HepG2 (cell line): ENCODE results near the gene PRCD. TPM values are rescaled to one million over a fixed set of nuclear protein-coding genes. Genes with fewer than 3 reads are reported as not detected.

ENCODE experiments used
- CHD4 ChIP-seq: fragments of 200-600 bp; sonication (generic); IDR thresholded peaks from 2 replicates; pipeline ENCODE4 v1.7.0; 2017; ENCODE audit warnings: mild to moderate bottlenecking, low read length, borderline replicate concordance
- EHMT2 ChIP-seq: fragments of 200-600 bp; sonication (generic); IDR thresholded peaks from 2 replicates; pipeline ENCODE4 v1.7.0; 2017; ENCODE audit warnings: antibody characterized with exemption, low read depth, low read length, borderline replicate concordance
- HDAC2 ChIP-seq: sonication (generic); formaldehyde crosslinking; IDR thresholded peaks from 2 replicates; pipeline ENCODE4 v1.4.0; 2020; ENCODE audit warnings: missing genetic modification reagents
- KDM5A ChIP-seq: fragments of 200-600 bp; sonication (generic); IDR thresholded peaks from 2 replicates; pipeline ENCODE4 v1.7.0; 2018; ENCODE audit warnings: antibody characterized with exemption, mild to moderate bottlenecking, low read length, borderline replicate concordance
- MLLT10 ChIP-seq: sonication (generic); formaldehyde crosslinking; IDR thresholded peaks from 2 replicates; pipeline ENCODE4 v1.4.0; 2020; ENCODE audit warnings: missing genetic modification reagents
- MLX ChIP-seq: IDR thresholded peaks from 2 replicates; pipeline ENCODE4 v1.6.1; 2016
- NFIB ChIP-seq: sonication (generic); formaldehyde crosslinking; IDR thresholded peaks from 2 replicates; pipeline ENCODE4 v1.9.0; 2021; ENCODE audit warnings: missing genetic modification reagents, mild to moderate bottlenecking, borderline replicate concordance
- PRDM4 ChIP-seq: sonication (generic); formaldehyde crosslinking; IDR thresholded peaks from 2 replicates; pipeline ENCODE4 v1.9.0; 2021; ENCODE audit warnings: missing genetic modification reagents, borderline replicate concordance
- RBAK ChIP-seq: sonication (generic); formaldehyde crosslinking; IDR thresholded peaks from 2 replicates; pipeline ENCODE4 v1.5.1; 2020; ENCODE audit warnings: mild to moderate bottlenecking, missing genetic modification reagents
- RBM39 ChIP-seq: fragments of 200-400 bp; formaldehyde crosslinking; IDR thresholded peaks from one replicate; pipeline ENCODE4 v1.6.1; 2018; ENCODE audit warnings: antibody characterized with exemption, mild to moderate bottlenecking, low read depth, low read length; ENCODE audit not compliant: poor library complexity, severe bottlenecking
- SAP130 ChIP-seq: IDR thresholded peaks from 2 replicates; pipeline ENCODE4 v1.6.1; 2016; ENCODE audit warnings: low read depth
- SKIL ChIP-seq: sonication (generic); formaldehyde crosslinking; IDR thresholded peaks from 2 replicates; pipeline ENCODE4 v1.8.0; 2022; ENCODE audit warnings: missing genetic modification reagents, mild to moderate bottlenecking, moderate library complexity, borderline replicate concordance
- SNAPC2 ChIP-seq: sonication (generic); formaldehyde crosslinking; IDR thresholded peaks from 2 replicates; pipeline ENCODE4 v1.8.1; 2022; ENCODE audit warnings: mild to moderate bottlenecking, missing genetic modification reagents
- YY1 ChIP-seq: IDR thresholded peaks from 2 replicates; pipeline ENCODE4 v1.6.1; 2011; ENCODE audit warnings: low read length, low read depth, moderate library complexity, mild to moderate bottlenecking; ENCODE audit not compliant: insufficient read depth, insufficient replicate concordance
- ZFP36L2 ChIP-seq: sonication (generic); formaldehyde crosslinking; IDR thresholded peaks from 2 replicates; pipeline ENCODE4 v1.4.0; 2020; ENCODE audit warnings: missing genetic modification reagents
- ZNF121 ChIP-seq: sonication (generic); formaldehyde crosslinking; IDR thresholded peaks from 2 replicates; pipeline ENCODE4 v1.5.0; 2020; ENCODE audit warnings: mild to moderate bottlenecking, missing genetic modification reagents
- ZNF17 ChIP-seq: sonication (generic); formaldehyde crosslinking; IDR thresholded peaks from 2 replicates; pipeline ENCODE4 v1.5.0; 2020; ENCODE audit warnings: mild to moderate bottlenecking, missing genetic modification reagents
- ZNF530 ChIP-seq: sonication (generic); formaldehyde crosslinking; IDR thresholded peaks from 2 replicates; pipeline ENCODE4 v1.5.0; 2020; ENCODE audit warnings: low read depth, mild to moderate bottlenecking, missing genetic modification reagents
- ZNF558 ChIP-seq: sonication (generic); formaldehyde crosslinking; IDR thresholded peaks from 2 replicates; pipeline ENCODE4 v1.9.0; 2022; ENCODE audit warnings: mild to moderate bottlenecking, missing genetic modification reagents, borderline replicate concordance
- ZNF580 ChIP-seq: IDR thresholded peaks from 2 replicates; pipeline ENCODE4 v1.6.1; 2016; ENCODE audit warnings: low read depth, borderline replicate concordance
- ZNF597 ChIP-seq: sonication (generic); formaldehyde crosslinking; IDR thresholded peaks from 2 replicates; pipeline ENCODE4 v1.5.0; 2020; ENCODE audit warnings: missing genetic modification reagents
- ZNF616 ChIP-seq: sonication (generic); formaldehyde crosslinking; IDR thresholded peaks from 2 replicates; pipeline ENCODE4 v1.5.0; 2020; ENCODE audit warnings: low read depth, mild to moderate bottlenecking, missing genetic modification reagents
- polyA plus RNA-seq, 8 experiments: library from polyadenylated mRNA; depleted of rRNA in 3 of 8; stranded (reverse) in 7 of 8; unstranded in 1 of 8; fragments of >200 nt; fragmentation: Illumina TruSeq in 4 of 8; extraction: Trizol in 4 of 8; gene quantifications; 2 replicates each; pipeline versions ENCODE4 v1.2.1 to v1.2.3, GENCODE V29; 2011 to 2016; ENCODE audit warnings: low read depth in 4 of 8, missing spikeins in 1 of 8, mixed read lengths in 1 of 8; ENCODE audit not compliant: insufficient read depth in 1 of 8
- total RNA-seq, 5 experiments: library from RNA; depleted of rRNA; stranded (reverse); fragments of >200 nt; fragmentation: Illumina TruSeq; extraction: Trizol; gene quantifications; 2 replicates each; pipeline ENCODE4 v1.2.3, GENCODE V29; 2016; ENCODE audit warnings: low read depth in 1 of 5

The PRCD gene
- total and polyA plus RNA-seq, 2 of the 13 experiments (the other 11 are each of a cell fraction or from before 2014, with no cell fraction given) = 0.51 TPM; not detected in 1

- TF ChIP-seq PRDM4 (CRISPR knock-in tag) = 0 out of 2 replicates have a peak, but pooled peaks have one; percentile 62
- TF ChIP-seq ZNF530 (CRISPR knock-in tag) = no peak
- no peak for TF ChIP-seq SKIL (CRISPR knock-in tag)
- no peak for TF ChIP-seq CHD4
- TF ChIP-seq NFIB = no peak
- TF ChIP-seq MLX (CRISPR knock-in tag) = no peak
- peak; percentile 89 for TF ChIP-seq SAP130 (CRISPR knock-in tag)
- peak; percentile 13; the same call in 1 of the 2 replicates for TF ChIP-seq HDAC2 (CRISPR knock-in tag)
- TF ChIP-seq ZNF558 (CRISPR knock-in tag) = peak; percentile 20; the same call in 1 of the 2 replicates
- no peak for TF ChIP-seq ZNF616 (CRISPR knock-in tag)
- TF ChIP-seq SNAPC2 (CRISPR knock-in tag) = no peak
- TF ChIP-seq KDM5A = no peak
- peak; percentile 59 for TF ChIP-seq YY1
- TF ChIP-seq ZNF597 (CRISPR knock-in tag) = no peak
- peak; percentile 23 for TF ChIP-seq RBM39
- no peak for TF ChIP-seq RBAK (CRISPR knock-in tag)
- no peak for TF ChIP-seq ZNF17 (CRISPR knock-in tag)
- no peak for TF ChIP-seq ZNF121 (CRISPR knock-in tag)
- no peak for TF ChIP-seq ZFP36L2 (CRISPR knock-in tag)
- no peak for TF ChIP-seq EHMT2
- 0 out of 2 replicates have a peak, but pooled peaks have one; percentile 52 for TF ChIP-seq ZNF580
- TF ChIP-seq MLLT10 (CRISPR knock-in tag) = no peak
Observed at GRCh38 chr17:76501018-76501826, 38.6 kb upstream of the PRCD start, which contains the start of gene RHBDF2 (continued).
